GM23338 (cell line): ENCODE data around the gene LYL1. TPM values are rescaled to one million over a fixed set of nuclear protein-coding genes. Genes with fewer than 3 reads are reported as not detected.

ENCODE experiments used
- ATAC-seq: fragments of 200-7000 bp; cut with Tn5 transposase; 3 replicates; pipeline ENCODE4 v1.9.1; 2020
- DNase-seq: peaks from one replicate; pipeline ENCODE4 v3.0.0-alpha.2; 2015; ENCODE audit warnings: low spot score
- H2AFZ ChIP-seq: fragments of 200-600 bp; sonication (generic); 2 replicates; pipeline ENCODE4 v1.8.0; 2016; ENCODE audit warnings: antibody characterized with exemption, mild to moderate bottlenecking, moderate library complexity
- H3F3A ChIP-seq: fragments of 200-600 bp; sonication (generic); replicated peaks from 2 replicates; pipeline ENCODE4 v1.8.0; 2017; ENCODE audit warnings: antibody characterized with exemption, mixed run types, low read depth
- H3K27ac ChIP-seq: fragments of 200-600 bp; sonication (generic); 2 replicates; pipeline ENCODE4 v1.6.1; 2016; ENCODE audit warnings: low read depth
- H3K27me3 ChIP-seq: fragments of 200-600 bp; sonication (generic); 2 replicates; pipeline ENCODE4 v1.8.0; 2016; ENCODE audit warnings: mild to moderate bottlenecking, mixed run types, moderate library complexity; ENCODE audit not compliant: insufficient read depth
- H3K36me3 ChIP-seq: fragments of 200-600 bp; sonication (generic); 2 replicates; pipeline ENCODE4 v1.8.0; 2016; ENCODE audit warnings: mild to moderate bottlenecking; ENCODE audit not compliant: insufficient read depth
- H3K4me1 ChIP-seq: fragments of 200-600 bp; sonication (generic); 2 replicates; pipeline ENCODE4 v1.8.0; 2016; ENCODE audit warnings: mild to moderate bottlenecking, moderate library complexity; ENCODE audit not compliant: insufficient read depth
- H3K4me2 ChIP-seq: fragments of 200-600 bp; sonication (generic); 2 replicates; pipeline ENCODE4 v1.7.1; 2017; ENCODE audit warnings: mixed run types
- H3K4me3 ChIP-seq: fragments of 200-600 bp; sonication (generic); 2 replicates; pipeline ENCODE4 v1.6.1; 2016; ENCODE audit warnings: mixed run types
- H3K79me2 ChIP-seq: fragments of 200-600 bp; sonication (generic); replicated peaks from 2 replicates; pipeline ENCODE4 v1.8.0; 2017; ENCODE audit warnings: mild to moderate bottlenecking; ENCODE audit not compliant: insufficient read depth
- H3K9me2 ChIP-seq: fragments of 200-600 bp; sonication (generic); 2 replicates; pipeline ENCODE4 v1.8.0; 2017; ENCODE audit not compliant: insufficient read depth
- H4K20me1 ChIP-seq: fragments of 200-600 bp; sonication (generic); replicated peaks from 2 replicates; pipeline ENCODE4 v1.8.0; 2017; ENCODE audit warnings: mild to moderate bottlenecking; ENCODE audit not compliant: insufficient read depth
- H3K27ac Mint-ChIP-seq: 2 replicates; pipeline ENCODE4 v1.8.0; 2020; ENCODE audit warnings: inconsistent platforms, mild to moderate bottlenecking, moderate library complexity, mixed read lengths
- H3K27me3 Mint-ChIP-seq: 3 replicates; pipeline ENCODE4 v1.8.0; 2022; ENCODE audit warnings: low read depth, mild to moderate bottlenecking, moderate library complexity, mixed read lengths, inconsistent platforms; ENCODE audit not compliant: insufficient read depth, poor library complexity
- H3K36me3 Mint-ChIP-seq: 3 replicates; pipeline ENCODE4 v1.8.0; 2021; ENCODE audit warnings: low read depth, mild to moderate bottlenecking, inconsistent platforms, moderate library complexity, mixed read lengths
- H3K4me1 Mint-ChIP-seq: 3 replicates; pipeline ENCODE4 v1.8.0; 2020; ENCODE audit warnings: mild to moderate bottlenecking, inconsistent platforms, mixed read lengths
- H3K4me3 Mint-ChIP-seq: 3 replicates; pipeline ENCODE4 v1.8.0; 2021; ENCODE audit warnings: moderate library complexity, mild to moderate bottlenecking, inconsistent platforms, mixed read lengths
- H3K9me3 Mint-ChIP-seq: 3 replicates; pipeline ENCODE4 v1.8.0; 2020; ENCODE audit warnings: moderate library complexity, mild to moderate bottlenecking, inconsistent platforms, mixed read lengths
- EZH2 ChIP-seq: fragments of 200-600 bp; sonication (generic); IDR thresholded peaks from one replicate; pipeline ENCODE4 v1.8.0; 2017; ENCODE audit warnings: antibody characterized with exemption, mild to moderate bottlenecking, low read depth; ENCODE audit not compliant: unreplicated experiment
- EZH2phosphoT487 ChIP-seq: fragments of 200-600 bp; sonication (generic); IDR thresholded peaks from one replicate; pipeline ENCODE4 v1.8.1; 2018; ENCODE audit warnings: antibody characterized with exemption; ENCODE audit not compliant: unreplicated experiment
- NANOG ChIP-seq: IDR thresholded peaks from 2 replicates; pipeline ENCODE4 v1.6.1; 2016; ENCODE audit warnings: antibody characterized with exemption, borderline replicate concordance
- polyA plus RNA-seq: library from polyadenylated mRNA; unstranded; fragments of >200 nt; fragmentation: Nextera tagmentation; extraction: Ambion mirVana; gene quantifications from 2 replicates; pipeline ENCODE4 v1.2.1, GENCODE V29; 2016
- total RNA-seq: library from RNA; depleted of rRNA; stranded (reverse); fragments of >200 nt; shearing (Covaris generic); gene quantifications from 2 replicates; pipeline ENCODE4 v1.2.3, GENCODE V29; 2014
- TF ChIP-seq, protein P1 (sequence below): IDR thresholded peaks from 2 replicates; pipeline ENCODE4 v1.6.1; 2016; ENCODE audit warnings: antibody characterized with exemption
- TF ChIP-seq, protein P2 (sequence below), 2 experiments: fragments of 200-600 bp in 1 of 2; sonication (generic) in 1 of 2; conservative IDR thresholded peaks; 2 replicates each; pipeline versions ENCODE4 v1.5.1 to v1.6.1; 2016 to 2017; ENCODE audit warnings: antibody characterized with exemption in 2 of 2, low read depth in 2 of 2, mild to moderate bottlenecking in 2 of 2, moderate library complexity in 1 of 2
- TF ChIP-seq, protein P3 (sequence below): fragments of 250-450 bp; sonication (Bioruptor Pico); IDR thresholded peaks from 2 replicates; pipeline ENCODE4 v1.5.0; 2020; ENCODE audit warnings: mild to moderate bottlenecking, moderate library complexity

Gene LYL1
- total and polyA plus RNA-seq, 2 experiments from 2014 or later, result 1.2 to 2.2 TPM

DNA sequence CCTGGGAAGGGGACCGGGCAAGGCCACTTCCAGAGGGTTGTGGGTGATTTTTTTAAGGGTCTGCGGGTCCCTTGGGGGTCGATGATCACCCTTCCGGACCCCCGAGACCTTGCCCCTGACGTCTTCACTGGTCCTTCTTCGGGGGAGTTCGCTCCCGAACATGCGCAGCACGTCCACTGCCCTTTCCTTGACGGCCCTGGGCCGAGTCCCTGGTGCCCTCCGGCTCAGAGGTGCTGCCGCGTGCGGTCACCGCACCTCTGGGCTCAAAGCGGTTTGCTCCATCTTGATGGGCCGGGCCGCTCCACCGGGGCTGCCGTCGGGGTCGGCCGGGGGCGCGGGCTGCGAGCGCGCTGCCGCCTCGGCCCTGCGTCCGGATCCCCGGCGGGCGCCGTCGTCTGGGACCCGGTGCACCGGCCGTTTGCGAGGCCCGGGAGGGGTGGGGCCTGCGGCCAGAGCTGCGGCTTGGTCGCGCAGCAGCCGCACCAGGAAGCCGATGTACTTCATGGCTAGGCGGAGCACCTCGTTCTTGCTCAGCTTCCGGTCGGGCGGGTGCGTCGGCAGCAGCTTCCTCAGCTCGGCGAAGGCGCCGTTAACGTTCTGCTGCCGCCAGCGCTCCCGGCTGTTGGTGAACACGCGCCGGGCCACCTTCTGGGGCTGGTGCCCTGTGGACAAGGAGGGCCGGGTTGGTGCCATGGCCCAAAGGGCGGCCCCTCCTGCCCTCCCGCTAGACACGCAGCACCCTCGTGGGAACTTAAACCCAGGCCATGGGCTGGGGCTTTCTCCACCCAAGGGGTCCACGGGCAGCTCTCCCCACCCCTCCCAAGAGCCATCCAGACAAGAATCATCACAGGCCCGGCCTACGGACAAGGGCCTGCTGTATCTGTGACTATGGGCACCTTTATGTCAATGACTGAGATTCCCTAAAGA lies 3.3 kb downstream of the LYL1 start:
- no peak for TF ChIP-seq EZH2phosphoT487
- TF ChIP-seq, protein P1, sequence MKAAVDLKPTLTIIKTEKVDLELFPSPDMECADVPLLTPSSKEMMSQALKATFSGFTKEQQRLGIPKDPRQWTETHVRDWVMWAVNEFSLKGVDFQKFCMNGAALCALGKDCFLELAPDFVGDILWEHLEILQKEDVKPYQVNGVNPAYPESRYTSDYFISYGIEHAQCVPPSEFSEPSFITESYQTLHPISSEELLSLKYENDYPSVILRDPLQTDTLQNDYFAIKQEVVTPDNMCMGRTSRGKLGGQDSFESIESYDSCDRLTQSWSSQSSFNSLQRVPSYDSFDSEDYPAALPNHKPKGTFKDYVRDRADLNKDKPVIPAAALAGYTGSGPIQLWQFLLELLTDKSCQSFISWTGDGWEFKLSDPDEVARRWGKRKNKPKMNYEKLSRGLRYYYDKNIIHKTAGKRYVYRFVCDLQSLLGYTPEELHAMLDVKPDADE, result no peak
- TF ChIP-seq EZH2, result peak; percentile 72
- TF ChIP-seq, protein P2, sequence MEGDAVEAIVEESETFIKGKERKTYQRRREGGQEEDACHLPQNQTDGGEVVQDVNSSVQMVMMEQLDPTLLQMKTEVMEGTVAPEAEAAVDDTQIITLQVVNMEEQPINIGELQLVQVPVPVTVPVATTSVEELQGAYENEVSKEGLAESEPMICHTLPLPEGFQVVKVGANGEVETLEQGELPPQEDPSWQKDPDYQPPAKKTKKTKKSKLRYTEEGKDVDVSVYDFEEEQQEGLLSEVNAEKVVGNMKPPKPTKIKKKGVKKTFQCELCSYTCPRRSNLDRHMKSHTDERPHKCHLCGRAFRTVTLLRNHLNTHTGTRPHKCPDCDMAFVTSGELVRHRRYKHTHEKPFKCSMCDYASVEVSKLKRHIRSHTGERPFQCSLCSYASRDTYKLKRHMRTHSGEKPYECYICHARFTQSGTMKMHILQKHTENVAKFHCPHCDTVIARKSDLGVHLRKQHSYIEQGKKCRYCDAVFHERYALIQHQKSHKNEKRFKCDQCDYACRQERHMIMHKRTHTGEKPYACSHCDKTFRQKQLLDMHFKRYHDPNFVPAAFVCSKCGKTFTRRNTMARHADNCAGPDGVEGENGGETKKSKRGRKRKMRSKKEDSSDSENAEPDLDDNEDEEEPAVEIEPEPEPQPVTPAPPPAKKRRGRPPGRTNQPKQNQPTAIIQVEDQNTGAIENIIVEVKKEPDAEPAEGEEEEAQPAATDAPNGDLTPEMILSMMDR (conservative IDR thresholded peaks at IDR 0.05; ENCODE audit: low read depth in 2 of 2), result no peak
- TF ChIP-seq, protein P3, sequence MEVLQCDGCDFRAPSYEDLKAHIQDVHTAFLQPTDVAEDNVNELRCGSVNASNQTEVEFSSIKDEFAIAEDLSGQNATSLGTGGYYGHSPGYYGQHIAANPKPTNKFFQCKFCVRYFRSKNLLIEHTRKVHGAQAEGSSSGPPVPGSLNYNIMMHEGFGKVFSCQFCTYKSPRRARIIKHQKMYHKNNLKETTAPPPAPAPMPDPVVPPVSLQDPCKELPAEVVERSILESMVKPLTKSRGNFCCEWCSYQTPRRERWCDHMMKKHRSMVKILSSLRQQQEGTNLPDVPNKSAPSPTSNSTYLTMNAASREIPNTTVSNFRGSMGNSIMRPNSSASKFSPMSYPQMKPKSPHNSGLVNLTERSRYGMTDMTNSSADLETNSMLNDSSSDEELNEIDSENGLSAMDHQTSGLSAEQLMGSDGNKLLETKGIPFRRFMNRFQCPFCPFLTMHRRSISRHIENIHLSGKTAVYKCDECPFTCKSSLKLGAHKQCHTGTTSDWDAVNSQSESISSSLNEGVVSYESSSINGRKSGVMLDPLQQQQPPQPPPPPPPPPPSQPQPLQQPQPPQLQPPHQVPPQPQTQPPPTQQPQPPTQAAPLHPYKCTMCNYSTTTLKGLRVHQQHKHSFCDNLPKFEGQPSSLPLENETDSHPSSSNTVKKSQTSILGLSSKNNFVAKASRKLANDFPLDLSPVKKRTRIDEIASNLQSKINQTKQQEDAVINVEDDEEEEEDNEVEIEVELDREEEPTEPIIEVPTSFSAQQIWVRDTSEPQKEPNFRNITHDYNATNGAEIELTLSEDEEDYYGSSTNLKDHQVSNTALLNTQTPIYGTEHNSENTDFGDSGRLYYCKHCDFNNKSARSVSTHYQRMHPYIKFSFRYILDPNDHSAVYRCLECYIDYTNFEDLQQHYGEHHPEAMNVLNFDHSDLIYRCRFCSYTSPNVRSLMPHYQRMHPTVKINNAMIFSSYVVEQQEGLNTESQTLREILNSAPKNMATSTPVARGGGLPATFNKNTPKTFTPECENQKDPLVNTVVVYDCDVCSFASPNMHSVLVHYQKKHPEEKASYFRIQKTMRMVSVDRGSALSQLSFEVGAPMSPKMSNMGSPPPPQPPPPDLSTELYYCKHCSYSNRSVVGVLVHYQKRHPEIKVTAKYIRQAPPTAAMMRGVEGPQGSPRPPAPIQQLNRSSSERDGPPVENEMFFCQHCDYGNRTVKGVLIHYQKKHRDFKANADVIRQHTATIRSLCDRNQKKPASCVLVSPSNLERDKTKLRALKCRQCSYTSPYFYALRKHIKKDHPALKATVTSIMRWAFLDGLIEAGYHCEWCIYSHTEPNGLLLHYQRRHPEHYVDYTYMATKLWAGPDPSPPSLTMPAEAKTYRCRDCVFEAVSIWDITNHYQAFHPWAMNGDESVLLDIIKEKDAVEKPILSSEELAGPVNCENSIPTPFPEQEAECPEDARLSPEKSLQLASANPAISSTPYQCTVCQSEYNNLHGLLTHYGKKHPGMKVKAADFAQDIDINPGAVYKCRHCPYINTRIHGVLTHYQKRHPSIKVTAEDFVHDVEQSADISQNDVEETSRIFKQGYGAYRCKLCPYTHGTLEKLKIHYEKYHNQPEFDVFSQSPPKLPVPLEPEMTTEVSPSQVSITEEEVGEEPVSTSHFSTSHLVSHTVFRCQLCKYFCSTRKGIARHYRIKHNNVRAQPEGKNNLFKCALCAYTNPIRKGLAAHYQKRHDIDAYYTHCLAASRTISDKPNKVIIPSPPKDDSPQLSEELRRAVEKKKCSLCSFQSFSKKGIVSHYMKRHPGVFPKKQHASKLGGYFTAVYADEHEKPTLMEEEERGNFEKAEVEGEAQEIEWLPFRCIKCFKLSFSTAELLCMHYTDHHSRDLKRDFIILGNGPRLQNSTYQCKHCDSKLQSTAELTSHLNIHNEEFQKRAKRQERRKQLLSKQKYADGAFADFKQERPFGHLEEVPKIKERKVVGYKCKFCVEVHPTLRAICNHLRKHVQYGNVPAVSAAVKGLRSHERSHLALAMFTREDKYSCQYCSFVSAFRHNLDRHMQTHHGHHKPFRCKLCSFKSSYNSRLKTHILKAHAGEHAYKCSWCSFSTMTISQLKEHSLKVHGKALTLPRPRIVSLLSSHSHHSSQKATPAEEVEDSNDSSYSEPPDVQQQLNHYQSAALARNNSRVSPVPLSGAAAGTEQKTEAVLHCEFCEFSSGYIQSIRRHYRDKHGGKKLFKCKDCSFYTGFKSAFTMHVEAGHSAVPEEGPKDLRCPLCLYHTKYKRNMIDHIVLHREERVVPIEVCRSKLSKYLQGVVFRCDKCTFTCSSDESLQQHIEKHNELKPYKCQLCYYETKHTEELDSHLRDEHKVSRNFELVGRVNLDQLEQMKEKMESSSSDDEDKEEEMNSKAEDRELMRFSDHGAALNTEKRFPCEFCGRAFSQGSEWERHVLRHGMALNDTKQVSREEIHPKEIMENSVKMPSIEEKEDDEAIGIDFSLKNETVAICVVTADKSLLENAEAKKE (CRISPR knock-in tag), result no peak
- no peak for TF ChIP-seq NANOG
- Mint-ChIP-seq H3K27ac (no peak overlapping the region), H3K27me3 (peaks cover 74% of the 10 kb centered on the region), H3K4me3 (peak overlapping the region; percentile 59), H3K4me1 (peaks cover 25% of the 10 kb centered on the region), H3K9me3 (no peaks in the 10 kb centered on the region), H3K36me3 (no peaks in the 10 kb centered on the region)
- DNase-seq, result peak; percentile 87
- peaks cover 36% of the 10 kb centered on the region for H3K4me1 ChIP-seq
- peaks cover 41% of the 10 kb centered on the region for H3F3A ChIP-seq
- peak overlapping the region; percentile 59 for H3K4me3 ChIP-seq
- H3K27me3 ChIP-seq, result peaks cover 77% of the 10 kb centered on the region
- H3K9me2 ChIP-seq, result no peaks in the 10 kb centered on the region
- H3K36me3 ChIP-seq, result no peaks in the 10 kb centered on the region
- H3K4me2 ChIP-seq, result peak overlapping the region; percentile 82
- ATAC-seq, result peak; percentile 3; the same call in 2 of the 3 replicates
- H2AFZ ChIP-seq, result peak overlapping the region; percentile 5; the same call in 1 of the 2 replicates
- H4K20me1 ChIP-seq, result peaks cover 9% of the 10 kb centered on the region; the same call in 1 of the 2 replicates
- no peak overlapping the region for H3K27ac ChIP-seq
- no peaks in the 10 kb centered on the region for H3K79me2 ChIP-seq
